HG03045 (cell line): ENCODE measurements around the gene GSN.

Experiments
- ATAC-seq: cut with Tn5 transposase; IDR thresholded peaks from one replicate; pipeline ENCODE4 v1.9.1; 2021; ENCODE audit warnings: mild to moderate bottlenecking, moderate library complexity; ENCODE audit not compliant: unreplicated experiment

GSN gene

DNA sequence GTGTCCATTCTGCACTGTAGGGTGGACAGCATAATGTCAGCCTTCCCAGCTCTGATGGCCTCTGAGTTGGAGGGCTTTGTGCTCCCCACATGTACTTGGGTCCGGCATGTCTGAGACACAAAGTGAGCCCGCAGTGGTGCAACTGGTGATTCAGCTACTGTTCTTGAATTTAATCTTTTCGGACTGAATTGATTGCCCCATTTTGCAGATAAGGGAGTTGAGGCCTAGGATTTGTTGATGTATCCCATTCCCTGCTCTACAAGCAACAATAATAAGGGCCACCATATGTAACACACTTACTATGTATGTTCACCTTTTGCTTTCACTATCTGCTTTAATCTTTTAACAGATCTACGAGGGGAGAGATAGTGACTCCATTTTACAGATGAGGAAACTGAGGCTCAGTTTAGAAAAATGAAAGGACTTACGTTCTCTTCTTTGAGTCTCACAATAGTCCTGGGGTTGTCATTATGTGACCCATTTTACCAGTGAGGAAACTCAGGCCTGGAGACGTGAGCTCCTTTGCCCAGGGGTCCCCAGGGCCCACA, 4.5 kb downstream of the GSN start:
- no peak for ATAC-seq

GRCh38 chr9:121273064-121273775, 5.3 kb downstream of the GSN start:
- ATAC-seq: no peak

GRCh38 chr9:121274851-121275250, 6.9 kb downstream of the GSN start:
- no peak for ATAC-seq

- ATAC-seq: no peak
Observed at GRCh38 chr9:121275781-121276658, 8.1 kb downstream of the GSN start.

GRCh38 chr9:121277026-121277425, 9.1 kb downstream of the GSN start:
- no peak for ATAC-seq

DNA sequence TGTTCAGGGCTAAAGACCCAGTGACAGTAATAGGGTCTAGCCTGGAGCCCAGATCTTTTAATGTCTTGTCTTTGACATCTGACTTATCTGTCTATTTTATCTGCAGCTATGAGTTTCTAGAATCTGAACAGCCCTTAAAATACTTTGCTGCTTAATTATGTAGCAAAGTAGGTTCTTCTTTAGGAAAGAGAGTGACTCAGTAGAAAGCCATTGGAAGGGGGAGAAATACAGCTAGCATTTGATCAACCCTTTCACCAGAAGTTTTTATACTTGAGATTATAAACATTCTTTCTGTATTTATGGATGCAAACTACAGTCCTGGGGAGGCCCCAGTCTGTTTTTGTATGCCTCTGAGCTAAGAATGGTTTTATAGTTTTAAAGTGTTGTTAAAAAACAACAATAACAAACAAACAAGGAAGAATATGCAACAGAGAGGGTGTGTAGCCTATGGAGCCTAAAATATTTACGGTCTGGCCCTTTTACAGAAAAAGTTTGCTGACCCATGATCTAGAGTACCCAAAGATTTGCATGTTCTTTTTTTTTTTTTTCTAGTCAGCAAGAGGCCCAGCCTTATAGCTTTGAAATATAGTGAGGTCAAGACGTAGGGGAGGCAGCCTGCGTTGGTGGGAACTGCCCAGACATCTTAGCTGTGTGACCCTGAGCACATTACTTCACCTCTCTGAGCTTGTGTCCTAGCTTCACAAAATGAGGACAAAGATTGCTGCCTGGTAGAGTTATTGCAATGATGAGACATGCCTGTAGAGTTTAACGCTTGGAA, 9.7 kb downstream of the GSN start:
- ATAC-seq: no peak

- no peak for ATAC-seq
Observed at GRCh38 chr9:121278477-121279261, 10.7 kb downstream of the GSN start.

- ATAC-seq: no peak
Observed at GRCh38 chr9:121279776-121280388, 11.9 kb downstream of the GSN start.

GRCh38 chr9:121280715-121281613, 13.0 kb downstream of the GSN start:
- no peak for ATAC-seq

- no peak for ATAC-seq
Observed at GRCh38 chr9:121281614-121282276, 13.8 kb downstream of the GSN start.

DNA sequence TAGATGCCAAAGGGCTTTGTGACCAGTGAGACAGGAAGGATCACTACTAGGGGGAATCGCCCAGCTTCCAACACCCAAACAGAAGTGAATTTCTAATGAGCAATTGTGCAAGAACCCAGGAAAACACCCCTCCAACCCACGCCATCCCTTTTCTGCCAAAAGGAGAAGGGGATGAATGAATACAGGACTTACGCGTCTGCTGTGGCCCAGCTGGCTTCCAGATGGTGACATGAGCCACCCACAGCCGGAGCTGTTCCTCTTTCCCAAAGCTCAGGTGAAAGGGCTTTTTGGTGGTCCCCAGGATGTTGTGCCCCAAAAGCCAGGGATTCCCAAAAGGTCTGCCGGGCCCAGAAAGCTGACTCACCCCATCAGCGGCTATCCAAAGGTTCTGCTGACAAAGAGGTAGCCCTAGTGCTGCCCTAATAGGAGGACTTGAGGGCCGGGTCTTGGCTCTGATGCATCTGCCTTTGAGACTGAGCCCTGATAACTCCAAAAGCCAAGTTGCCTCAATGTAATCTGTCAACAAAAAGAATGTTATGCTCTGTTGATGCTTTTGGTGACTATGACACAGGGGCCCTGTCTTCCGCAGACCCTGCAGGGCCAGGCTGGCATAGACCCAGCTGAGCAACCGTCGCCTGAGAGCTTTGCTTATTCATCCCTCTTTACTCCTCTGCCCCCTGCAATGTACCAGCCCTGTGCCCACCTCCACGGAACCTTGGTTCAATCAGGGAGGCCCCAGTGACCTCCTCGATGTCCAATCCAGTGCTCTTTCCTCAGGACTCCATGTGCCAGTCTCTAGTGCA, 14.5 kb downstream of the GSN start:
- ATAC-seq: no peak

DNA sequence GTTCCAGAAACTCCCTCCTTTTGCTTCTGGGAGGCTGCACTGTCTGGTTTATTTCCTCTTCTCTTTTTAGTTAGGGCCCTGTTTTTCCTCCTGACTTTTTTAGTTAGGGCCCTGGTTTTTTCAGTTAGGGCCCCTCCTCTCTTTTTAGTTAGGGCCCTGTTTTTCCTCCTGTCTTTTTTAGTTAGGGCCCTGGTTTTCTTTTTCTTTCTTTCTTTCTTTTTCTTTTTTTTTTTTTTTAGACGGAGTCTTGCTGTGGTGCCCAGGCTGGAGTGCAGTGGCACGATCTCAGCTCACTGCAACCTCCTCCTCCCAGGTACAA, 15.1 kb downstream of the GSN start:
- ATAC-seq: no peak

- ATAC-seq: no peak
Observed at GRCh38 chr9:121283856-121284732, 16.1 kb downstream of the GSN start.

DNA sequence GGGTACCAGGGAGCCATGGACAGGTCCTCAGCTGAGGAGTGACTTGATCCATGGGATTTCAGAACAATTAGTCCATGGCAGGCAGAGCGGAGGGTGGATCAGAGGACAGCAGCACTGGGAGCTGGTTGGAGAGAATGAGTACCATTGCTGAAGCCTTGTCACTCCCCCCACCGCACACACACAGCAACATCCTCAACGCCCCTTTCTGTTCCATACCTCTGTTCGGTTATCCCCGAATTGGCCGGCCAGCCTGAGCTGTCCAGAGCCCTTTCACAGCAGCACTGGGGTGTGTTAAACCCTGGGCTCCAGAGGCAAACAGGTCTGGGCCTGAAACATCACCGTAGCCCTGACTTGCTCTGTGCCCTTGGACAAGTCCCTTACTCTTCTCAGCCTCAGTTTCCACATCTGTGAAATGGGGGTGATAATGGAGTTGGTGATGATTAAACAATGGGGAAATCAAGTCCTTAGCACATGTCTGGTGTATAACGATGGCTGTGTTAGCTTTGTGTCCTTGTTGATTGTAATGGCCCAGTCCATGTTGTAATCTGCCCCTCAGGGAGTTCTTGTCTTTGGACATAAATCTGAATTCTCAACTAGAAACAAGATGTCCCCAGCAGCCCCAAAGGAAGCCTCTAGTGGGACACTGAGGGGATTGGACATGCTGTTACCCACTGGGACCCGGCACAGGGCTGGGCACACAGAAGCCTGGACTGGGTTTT, 16.9 kb downstream of the GSN start:
- ATAC-seq: no peak

DNA sequence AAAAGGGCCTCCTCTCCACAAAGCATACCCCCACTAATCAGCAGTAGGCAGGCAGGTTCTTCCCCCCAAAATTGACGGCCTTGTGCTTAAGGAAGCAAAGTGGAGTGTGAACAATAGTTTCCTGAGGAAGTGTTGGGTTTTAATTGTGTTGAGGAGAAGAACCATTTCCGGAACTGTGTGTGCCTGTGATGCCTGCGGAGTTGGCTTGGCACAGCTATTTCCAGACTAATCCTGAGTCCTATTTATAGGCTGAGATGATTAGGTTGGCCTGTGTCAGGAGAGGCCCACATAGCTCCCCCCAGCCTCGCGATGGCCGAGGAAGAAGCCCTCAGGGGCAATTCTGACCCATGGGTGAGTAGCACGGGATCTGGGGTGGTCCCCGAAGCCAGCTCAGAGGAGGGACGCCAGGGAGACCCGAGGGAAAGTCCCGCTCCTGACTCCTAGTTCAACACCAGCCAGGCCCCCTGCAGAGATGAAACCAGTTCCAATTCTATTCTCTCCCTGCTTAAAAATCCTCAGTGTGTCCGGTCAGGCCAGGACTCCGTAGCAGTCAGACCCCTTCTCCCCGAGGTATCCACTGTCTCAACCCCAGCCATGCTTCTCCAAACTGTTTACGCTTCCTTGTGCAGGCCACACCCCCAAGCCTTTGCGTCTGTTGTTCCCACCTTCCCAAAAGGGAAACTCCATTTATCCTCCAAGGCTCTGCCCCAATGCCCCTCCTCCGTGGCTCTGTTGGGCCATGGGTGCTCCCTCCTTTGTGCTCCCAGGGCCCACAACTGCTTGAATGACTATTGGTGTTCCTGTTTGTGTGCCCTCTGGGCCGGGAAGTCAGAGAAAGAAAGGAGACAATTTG, 18.1 kb downstream of the GSN start:
- no peak for ATAC-seq

DNA sequence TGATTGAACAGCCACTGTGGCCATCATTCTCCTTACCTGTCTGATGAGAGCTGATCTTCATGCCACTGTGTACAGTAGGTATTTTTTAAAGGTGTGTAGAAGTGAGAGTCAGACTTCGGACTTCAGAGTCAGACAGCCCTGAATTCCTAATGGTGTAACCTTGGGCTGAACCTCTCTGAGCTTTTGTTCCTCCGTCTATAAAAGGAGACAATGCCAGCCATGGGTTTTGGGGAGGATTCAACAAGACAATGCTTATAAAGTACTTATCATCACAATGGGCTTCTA, 18.7 kb downstream of the GSN start:
- no peak for ATAC-seq
